HG03025 (cell line): ENCODE data around the gene SEMA6A.

Experiments
- ATAC-seq: cut with Tn5 transposase; IDR thresholded peaks from one replicate; pipeline ENCODE4 v1.9.1; 2021; ENCODE audit warnings: mild to moderate bottlenecking, moderate library complexity; ENCODE audit not compliant: unreplicated experiment, low FRiP score

The SEMA6A gene

DNA sequence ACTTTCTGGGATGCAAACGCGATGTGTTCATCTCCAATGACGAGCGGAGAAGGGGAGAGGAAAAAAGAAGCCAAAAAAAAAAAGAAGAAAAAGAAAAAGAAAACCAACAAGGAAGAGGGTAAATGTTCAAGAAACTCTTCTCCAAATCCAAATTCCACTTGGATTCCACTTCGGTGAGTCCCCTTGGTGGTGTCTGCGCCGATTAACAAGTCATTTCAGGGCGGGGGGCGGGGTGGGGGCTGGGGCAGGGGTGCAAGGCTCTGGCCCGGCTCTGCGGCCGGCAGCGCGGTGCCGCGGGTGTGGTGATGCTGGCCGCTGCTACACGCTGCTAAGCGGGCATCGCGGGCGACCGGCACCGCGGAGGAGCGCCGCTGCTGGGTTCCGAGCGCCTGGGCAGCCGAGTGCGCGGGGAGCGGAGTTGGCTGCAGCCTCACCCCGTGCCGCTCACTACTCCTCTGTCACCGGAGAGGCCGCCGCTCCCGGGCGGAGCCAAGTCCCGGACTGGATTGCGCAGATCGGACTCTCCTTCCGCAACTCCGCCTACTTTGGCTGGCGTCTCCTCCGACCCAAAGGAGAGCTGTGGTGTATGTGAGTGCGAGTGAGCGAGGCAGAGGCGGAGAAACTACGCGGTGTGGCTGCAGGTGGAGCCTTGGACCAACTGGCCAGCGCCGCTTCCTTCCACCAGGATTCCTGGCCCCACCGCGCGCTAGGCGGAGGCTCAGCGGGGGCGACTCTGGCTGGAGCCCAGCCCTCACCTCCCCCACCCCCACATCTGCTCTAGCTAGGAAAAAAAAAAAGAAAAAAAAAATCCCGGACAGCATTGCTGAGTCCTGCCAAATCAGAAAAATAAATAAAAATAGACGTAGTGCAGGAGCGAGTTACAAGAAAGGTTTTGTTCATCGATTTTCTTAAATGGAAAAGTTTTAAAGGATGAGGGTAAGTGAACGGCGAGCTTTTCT, at the start of gene SEMA6A:
SEMA6A (minus strand) TSS at position 457 of the 959 bp plus-strand sequence. CDS start 69,879 bp downstream, outside the sequence.
- ATAC-seq: peak; percentile 65

DNA sequence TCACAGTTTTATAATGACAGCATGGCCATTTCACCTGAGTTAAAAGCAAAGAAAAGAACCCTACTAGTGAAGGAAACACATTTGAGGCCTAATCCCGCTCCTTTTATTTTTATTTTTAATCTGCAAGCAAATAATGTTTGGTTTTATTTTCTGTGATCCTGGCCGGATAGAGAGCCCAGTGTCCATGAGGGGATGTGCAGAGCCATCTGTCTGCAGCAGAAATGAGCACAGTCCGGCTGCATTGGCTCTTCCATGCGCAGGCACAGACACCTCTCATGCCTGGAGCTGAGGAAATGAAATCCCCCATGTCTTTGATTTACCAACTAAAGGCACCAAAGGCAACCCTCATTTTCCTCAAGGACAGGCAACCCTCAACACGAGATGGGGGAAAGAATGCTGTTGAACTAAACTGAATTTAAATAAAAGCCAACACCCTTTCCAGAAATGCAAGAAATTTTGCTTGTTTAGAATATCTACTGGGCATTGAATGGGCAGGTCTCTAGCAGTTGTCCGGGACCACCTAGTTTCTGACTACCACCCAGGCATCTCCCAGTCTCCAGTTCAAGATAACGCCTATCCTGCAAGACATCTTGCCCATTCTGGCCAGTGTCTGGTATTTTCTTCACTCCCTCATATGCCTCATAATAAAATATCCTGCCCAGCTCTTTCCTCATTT, 47.9 kb upstream of the SEMA6A start:
- ATAC-seq: no peak

DNA sequence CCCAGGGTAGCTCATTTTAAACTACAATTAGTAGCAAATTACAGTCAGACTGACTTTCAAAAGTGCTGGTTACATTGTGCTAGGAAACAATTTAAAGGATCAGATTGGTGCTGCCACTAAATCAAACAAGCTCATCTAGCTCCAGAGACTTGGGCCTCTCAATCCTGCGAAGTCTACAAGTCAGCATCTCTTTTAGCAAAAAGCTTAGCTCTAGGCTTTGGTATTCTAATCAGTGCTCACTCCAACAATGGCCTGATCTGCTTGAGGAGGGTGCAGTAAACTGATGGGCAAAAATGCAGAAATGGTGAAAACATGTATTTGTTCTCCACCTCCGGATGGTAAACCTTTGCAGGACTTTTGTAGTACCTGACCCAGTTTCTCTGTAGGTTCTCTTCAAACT, 47.0 kb upstream of the SEMA6A start:
- ATAC-seq: no peak

- ATAC-seq: no peak
Measured at GRCh38 chr5:116616876-116617275, 42.3 kb upstream of the SEMA6A start.

DNA sequence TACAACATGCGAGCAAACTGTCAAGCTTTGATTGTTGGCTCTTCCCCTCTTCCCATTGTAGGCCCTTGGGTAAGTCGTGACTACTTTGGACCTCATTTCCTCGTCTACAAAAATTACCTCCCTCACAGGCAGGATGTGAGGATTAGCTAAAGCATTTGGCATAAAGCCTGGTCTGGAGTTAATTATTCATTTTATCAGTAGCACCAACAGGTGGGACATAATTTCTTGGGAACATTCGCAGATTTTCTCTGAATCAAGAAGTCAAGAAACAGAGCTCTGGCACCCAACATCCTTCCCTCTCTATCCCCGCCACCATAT, 39.9 kb upstream of the SEMA6A start:
- no peak for ATAC-seq

- ATAC-seq: no peak
Measured at GRCh38 chr5:116613445-116613844, 38.8 kb upstream of the SEMA6A start.

GRCh38 chr5:116612431-116612830, 37.8 kb upstream of the SEMA6A start:
- ATAC-seq: no peak

- ATAC-seq: no peak
Measured at GRCh38 chr5:116605310-116606070, 30.9 kb upstream of the SEMA6A start.

- ATAC-seq: no peak
Measured at GRCh38 chr5:116604805-116605204, 30.2 kb upstream of the SEMA6A start.

DNA sequence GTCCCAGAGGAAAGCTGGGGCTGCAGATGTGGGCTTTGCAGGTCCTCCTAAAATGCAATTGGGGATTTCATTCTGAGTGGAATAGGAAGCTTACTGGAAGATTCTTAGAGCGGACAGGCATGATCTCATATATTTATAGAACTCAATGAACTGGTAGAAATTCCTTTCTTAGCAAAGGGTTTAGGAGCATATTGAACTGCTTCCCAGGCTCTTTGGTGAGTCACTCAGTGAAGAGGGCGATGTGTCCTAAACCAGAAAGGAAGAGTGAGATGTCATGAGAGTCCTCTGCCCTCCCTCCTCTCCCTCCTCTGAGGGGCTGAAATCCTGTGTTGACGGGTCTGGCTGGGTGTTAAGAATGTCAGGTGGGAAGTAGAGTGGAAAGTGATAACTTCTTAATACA, 26.3 kb upstream of the SEMA6A start:
- ATAC-seq: no peak

GRCh38 chr5:116598911-116599310, 24.3 kb upstream of the SEMA6A start:
- no peak for ATAC-seq

- no peak for ATAC-seq
Measured at GRCh38 chr5:116595498-116595897, 20.9 kb upstream of the SEMA6A start.

GRCh38 chr5:116593340-116593739, 18.7 kb upstream of the SEMA6A start:
- no peak for ATAC-seq

- no peak for ATAC-seq
Measured at GRCh38 chr5:116585227-116585626, 10.6 kb upstream of the SEMA6A start.

GRCh38 chr5:116583862-116584222, 9.2 kb upstream of the SEMA6A start:
- no peak for ATAC-seq

DNA sequence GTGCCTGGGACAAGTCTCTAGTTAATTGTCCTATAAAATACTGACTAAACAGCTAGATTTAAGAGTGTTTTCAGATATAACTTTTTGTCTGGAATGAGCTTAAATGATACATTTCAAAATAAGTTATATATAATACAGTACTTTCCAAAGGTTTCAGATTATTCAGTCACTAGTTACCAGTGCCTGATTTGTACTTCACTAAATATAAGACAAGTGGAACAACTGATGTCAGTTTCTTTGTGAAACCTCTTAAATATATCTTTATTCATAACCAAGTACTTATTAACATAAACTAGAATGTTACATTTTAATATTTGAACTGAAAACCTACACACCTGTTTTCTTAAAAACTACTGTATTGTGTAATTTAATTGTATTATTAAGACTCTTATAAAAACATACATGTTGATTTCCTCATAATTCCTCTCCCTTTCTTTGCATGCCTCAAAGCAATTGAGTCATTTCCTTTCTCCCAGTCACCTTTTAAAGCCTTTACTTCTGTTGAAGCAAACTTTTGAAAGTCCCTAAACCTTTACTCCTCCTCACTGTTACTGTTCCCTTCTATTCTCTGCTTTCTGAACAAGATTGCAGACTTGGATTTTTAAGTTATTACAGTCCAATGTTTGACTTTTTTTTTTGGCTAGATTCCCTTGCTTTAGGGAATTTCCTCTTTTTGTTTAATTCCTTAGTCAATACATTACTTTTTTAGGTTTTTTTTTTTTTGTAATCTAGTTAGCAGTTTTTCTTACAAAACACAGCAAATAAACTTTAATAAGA, 8.7 kb upstream of the SEMA6A start:
- no peak for ATAC-seq

- ATAC-seq: no peak
Measured at GRCh38 chr5:116581910-116582309, 7.3 kb upstream of the SEMA6A start.

- ATAC-seq: no peak
Measured at GRCh38 chr5:116579144-116579543, 4.5 kb upstream of the SEMA6A start.

DNA sequence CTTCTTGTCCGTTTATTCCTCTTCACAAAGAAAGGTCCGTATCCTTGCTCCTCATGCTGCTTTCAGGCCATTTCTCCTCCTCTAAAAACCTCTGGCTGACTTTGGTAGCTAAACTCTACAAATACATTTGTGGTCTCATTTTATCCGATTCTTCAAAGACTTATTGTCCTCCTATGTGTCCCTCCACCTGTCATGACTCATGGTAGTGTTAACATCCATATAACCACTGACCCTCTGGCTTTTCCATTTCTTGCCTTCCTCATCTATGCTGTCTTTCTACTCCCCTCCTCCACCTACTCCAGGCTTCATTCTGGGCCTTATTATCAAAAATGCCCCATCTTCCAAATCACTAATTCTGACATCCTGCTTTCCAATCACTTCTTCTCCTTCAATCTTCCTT, 4.1 kb upstream of the SEMA6A start:
- ATAC-seq: no peak

DNA sequence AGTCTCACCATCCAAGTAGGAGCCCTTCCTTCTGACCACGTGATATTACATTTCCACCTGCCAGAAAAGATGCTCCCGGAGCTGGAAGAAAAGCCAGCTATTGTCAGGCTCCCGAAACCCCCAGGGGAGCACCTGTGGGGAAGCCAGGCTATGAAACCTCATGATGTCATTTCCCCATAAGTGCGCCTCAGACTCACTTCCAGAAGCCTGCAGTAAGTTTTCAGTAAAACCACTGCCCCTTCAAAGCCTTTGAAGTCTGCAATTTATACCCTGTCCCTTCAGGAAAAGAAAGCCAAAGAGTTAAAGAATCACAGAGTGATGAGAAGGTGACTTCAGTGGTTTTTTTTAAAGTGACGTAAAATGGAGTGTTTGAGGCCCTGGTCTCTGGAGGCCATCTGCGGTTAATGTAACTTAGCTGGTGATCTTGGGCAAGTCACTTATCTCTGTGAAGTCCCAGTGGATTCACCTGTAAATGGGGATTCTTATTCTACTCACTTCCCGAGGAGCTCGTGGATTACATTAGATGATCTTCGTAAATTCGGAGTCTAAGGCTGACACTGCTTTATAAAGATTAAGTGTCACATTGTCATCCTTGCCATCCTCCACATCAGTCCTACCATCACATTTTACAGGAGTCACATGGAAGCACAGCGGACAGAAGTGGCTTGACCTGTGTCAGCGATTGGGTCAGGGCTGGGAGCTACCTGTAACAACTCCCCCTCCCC, 2.6 kb upstream of the SEMA6A start:
- peak; percentile 50 for ATAC-seq
